Panc1 (cell line): ENCODE data around the gene FCF1. TPM values are rescaled to one million over a fixed set of nuclear protein-coding genes. Genes with fewer than 3 reads are reported as not detected.

Source experiments
- ATAC-seq: fragments of 200-7000 bp; cut with Tn5 transposase; 2 replicates; pipeline ENCODE4 v1.9.1; 2020; ENCODE audit warnings: mild to moderate bottlenecking, moderate library complexity
- BruUV-seq: library from RNA; stranded (reverse); fragments of 400-500 nt; replicated peaks from 2 replicates; lab custom pipeline; 2021; lab: Mats Ljungman, UMichigan
- CTCF ChIA-PET: fragments of 300-600 bp; sonication (Branson Sonifier 250); formaldehyde crosslinking; loops from one replicate; lab custom pipeline; 2022; ENCODE audit warnings: antibody characterized with exemption; lab: Charles Lee
- POLR2A ChIA-PET: fragments of 300-600 bp; sonication (Branson Sonifier 250); formaldehyde crosslinking; loops from one replicate; lab custom pipeline; 2022; ENCODE audit warnings: antibody characterized with exemption; lab: Charles Lee
- DNase-seq: peaks from one replicate; pipeline ENCODE4 v3.0.0-alpha.2; 2010; ENCODE audit warnings: low read depth, low spot score
- H3K27ac ChIP-seq: 2 replicates; pipeline ENCODE4 v1.5.1; 2011; ENCODE audit warnings: mild to moderate bottlenecking, low read length, inconsistent platforms
- H3K27me3 ChIP-seq: fragments of 200-500 bp; sonication (Bioruptor generic); 2 replicates; pipeline ENCODE4 v1.6.0; 2014; ENCODE audit warnings: low read length, inconsistent platforms; ENCODE audit not compliant: control insufficient read depth, insufficient read depth
- H3K36me3 ChIP-seq: fragments of 200-500 bp; sonication (Bioruptor generic); 2 replicates; pipeline ENCODE4 v1.5.1; 2014; ENCODE audit warnings: inconsistent platforms, mild to moderate bottlenecking, low read length, moderate library complexity; ENCODE audit not compliant: control insufficient read depth, insufficient read depth
- H3K4me1 ChIP-seq: 2 replicates; pipeline ENCODE4 v1.5.1; 2011; ENCODE audit warnings: inconsistent platforms, mild to moderate bottlenecking, low read length, moderate library complexity; ENCODE audit not compliant: control insufficient read depth, insufficient read depth
- H3K4me3 ChIP-seq, 2 experiments: 2 replicates each; pipeline ENCODE4 v1.5.1; 2011 to 2012; ENCODE audit warnings: low read depth in 2 of 2, low read length in 2 of 2, mild to moderate bottlenecking in 2 of 2, inconsistent platforms in 1 of 2, moderate library complexity in 1 of 2
- H3K9me3 ChIP-seq: fragments of 200-500 bp; sonication (Bioruptor generic); 2 replicates; pipeline ENCODE4 v1.5.1; 2014; ENCODE audit warnings: low read depth, mild to moderate bottlenecking, inconsistent platforms, low read length, moderate library complexity; ENCODE audit not compliant: control insufficient read depth, insufficient read depth
- POLR2AphosphoS5 ChIP-seq: IDR thresholded peaks from 2 replicates; pipeline ENCODE4 v1.6.1; 2012; ENCODE audit warnings: mild to moderate bottlenecking, low read depth, low read length, moderate library complexity
- SIN3A ChIP-seq: IDR thresholded peaks from 2 replicates; pipeline ENCODE4 v1.6.1; 2012; ENCODE audit warnings: low read depth, mild to moderate bottlenecking, low read length, moderate library complexity, borderline replicate concordance; ENCODE audit not compliant: insufficient read depth
- TCF7L2 ChIP-seq: IDR thresholded peaks from 2 replicates; pipeline ENCODE4 v1.6.1; 2011; ENCODE audit warnings: mild to moderate bottlenecking, low read depth, low read length, inconsistent platforms
- in situ Hi-C: cut with HindIII; loops from 2 replicates; pipeline ENCODE4 v1.10.0; 2016; ENCODE audit warnings: low sequenced_read_pairs, low pct_unique_long_range_greater_than_20kb
- intact Hi-C: fragments of 100-400 bp; cut with micrococcal nuclease; formaldehyde crosslinking; loops from one replicate; pipeline ENCODE4 v1.10.0; 2022; ENCODE audit not compliant: unreplicated experiment
- total RNA-seq: library from RNA; stranded (reverse); gene quantifications from one replicate; pipeline ENCODE4 v1.2.1, GENCODE V29; 2021; ENCODE audit not compliant: unreplicated experiment
- TF ChIP-seq, protein P1 (sequence below): fragments of 450-650 bp; IDR thresholded peaks from 2 replicates; pipeline ENCODE4 v1.5.1; 2017; ENCODE audit warnings: mild to moderate bottlenecking
- TF ChIP-seq, protein P2 (sequence below), 2 experiments: IDR thresholded peaks; 2 replicates each; pipeline ENCODE4 v1.6.1; 2011 to 2012; ENCODE audit warnings: low read depth in 2 of 2, control low read depth in 1 of 2, low read length in 1 of 2, mild to moderate bottlenecking in 1 of 2, moderate library complexity in 1 of 2; ENCODE audit not compliant: insufficient read depth in 1 of 2

Gene FCF1
- total RNA-seq, 1 experiment from 2014 or later, result 41.5 TPM

DNA sequence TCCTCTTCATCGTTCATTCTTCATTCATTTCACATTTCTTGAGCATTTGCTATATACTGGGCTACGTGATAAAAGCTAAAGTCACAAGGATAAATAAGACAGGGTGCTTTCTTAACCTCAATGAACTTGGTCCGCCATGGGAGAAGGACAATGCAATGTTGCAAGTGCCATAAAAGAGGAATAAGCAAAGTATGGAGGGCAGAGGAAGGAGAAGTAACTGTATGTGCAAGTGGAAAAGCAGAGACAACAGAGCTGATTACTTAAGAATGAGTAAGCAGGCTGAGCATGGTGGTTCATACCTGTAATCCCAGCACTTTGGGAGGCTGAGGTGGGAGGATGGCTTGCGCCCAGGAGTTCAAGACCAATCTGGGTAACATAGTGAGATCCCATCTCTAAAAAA, 14.5 kb upstream of the FCF1 start:
- H3K4me3 ChIP-seq, result no peak overlapping the region
- H3K27ac ChIP-seq, result no peak overlapping the region
- in situ Hi-C loops, result no loop called here
- H3K9me3 ChIP-seq, result peaks cover 2% of the 10 kb centered on the region; the same call in 1 of the 2 replicates
- no peaks in the 10 kb centered on the region for H3K4me1 ChIP-seq
- intact Hi-C loops, result no loop called here
- ChIA-PET POLR2A (no interaction called here), CTCF (no interaction called here)
- H3K27me3 ChIP-seq, result no peaks in the 10 kb centered on the region
- no TSS peak for BruUV-seq
- TF ChIP-seq, protein P1, sequence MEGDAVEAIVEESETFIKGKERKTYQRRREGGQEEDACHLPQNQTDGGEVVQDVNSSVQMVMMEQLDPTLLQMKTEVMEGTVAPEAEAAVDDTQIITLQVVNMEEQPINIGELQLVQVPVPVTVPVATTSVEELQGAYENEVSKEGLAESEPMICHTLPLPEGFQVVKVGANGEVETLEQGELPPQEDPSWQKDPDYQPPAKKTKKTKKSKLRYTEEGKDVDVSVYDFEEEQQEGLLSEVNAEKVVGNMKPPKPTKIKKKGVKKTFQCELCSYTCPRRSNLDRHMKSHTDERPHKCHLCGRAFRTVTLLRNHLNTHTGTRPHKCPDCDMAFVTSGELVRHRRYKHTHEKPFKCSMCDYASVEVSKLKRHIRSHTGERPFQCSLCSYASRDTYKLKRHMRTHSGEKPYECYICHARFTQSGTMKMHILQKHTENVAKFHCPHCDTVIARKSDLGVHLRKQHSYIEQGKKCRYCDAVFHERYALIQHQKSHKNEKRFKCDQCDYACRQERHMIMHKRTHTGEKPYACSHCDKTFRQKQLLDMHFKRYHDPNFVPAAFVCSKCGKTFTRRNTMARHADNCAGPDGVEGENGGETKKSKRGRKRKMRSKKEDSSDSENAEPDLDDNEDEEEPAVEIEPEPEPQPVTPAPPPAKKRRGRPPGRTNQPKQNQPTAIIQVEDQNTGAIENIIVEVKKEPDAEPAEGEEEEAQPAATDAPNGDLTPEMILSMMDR, result no peak
- no peak for TF ChIP-seq SIN3A
- TF ChIP-seq POLR2AphosphoS5, result no peak
- TF ChIP-seq, protein P2, sequence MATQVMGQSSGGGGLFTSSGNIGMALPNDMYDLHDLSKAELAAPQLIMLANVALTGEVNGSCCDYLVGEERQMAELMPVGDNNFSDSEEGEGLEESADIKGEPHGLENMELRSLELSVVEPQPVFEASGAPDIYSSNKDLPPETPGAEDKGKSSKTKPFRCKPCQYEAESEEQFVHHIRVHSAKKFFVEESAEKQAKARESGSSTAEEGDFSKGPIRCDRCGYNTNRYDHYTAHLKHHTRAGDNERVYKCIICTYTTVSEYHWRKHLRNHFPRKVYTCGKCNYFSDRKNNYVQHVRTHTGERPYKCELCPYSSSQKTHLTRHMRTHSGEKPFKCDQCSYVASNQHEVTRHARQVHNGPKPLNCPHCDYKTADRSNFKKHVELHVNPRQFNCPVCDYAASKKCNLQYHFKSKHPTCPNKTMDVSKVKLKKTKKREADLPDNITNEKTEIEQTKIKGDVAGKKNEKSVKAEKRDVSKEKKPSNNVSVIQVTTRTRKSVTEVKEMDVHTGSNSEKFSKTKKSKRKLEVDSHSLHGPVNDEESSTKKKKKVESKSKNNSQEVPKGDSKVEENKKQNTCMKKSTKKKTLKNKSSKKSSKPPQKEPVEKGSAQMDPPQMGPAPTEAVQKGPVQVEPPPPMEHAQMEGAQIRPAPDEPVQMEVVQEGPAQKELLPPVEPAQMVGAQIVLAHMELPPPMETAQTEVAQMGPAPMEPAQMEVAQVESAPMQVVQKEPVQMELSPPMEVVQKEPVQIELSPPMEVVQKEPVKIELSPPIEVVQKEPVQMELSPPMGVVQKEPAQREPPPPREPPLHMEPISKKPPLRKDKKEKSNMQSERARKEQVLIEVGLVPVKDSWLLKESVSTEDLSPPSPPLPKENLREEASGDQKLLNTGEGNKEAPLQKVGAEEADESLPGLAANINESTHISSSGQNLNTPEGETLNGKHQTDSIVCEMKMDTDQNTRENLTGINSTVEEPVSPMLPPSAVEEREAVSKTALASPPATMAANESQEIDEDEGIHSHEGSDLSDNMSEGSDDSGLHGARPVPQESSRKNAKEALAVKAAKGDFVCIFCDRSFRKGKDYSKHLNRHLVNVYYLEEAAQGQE (IDR thresholded peaks at IDR 0.05; ENCODE audit: insufficient read depth in 1 of 2, low read depth in 2 of 2, low read length in 1 of 2), result no peak
- TF ChIP-seq TCF7L2, result no peak
- no peaks in the 10 kb centered on the region for H3K36me3 ChIP-seq
- ATAC-seq (no peak), DNase-seq (no peak)

DNA sequence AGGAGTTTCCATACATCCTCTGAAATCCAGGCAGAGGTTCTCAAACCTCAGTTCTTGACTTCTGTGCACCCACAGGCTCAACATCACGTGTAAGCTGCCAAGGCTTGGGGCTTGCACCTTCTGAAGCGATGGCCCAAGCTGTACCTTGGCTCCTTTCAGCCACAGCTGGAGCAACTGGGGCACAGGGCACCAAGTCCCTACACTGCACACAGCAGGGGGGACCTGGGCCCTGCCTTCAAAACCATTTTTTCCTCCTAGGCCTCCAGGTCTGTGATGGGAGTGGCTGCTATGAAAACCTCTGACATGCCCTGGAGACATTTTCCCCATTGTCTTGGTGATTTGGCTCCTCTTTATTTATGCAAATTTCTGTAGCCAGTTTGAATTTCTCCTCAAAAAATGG, 10.7 kb upstream of the FCF1 start:
- Histone ChIP-seq H3K9me3 (peaks cover 2% of the 10 kb centered on the region; the same call in 1 of the 2 replicates), H3K4me3 (no peak overlapping the region), H3K27me3 (no peaks in the 10 kb centered on the region), H3K4me1 (no peaks in the 10 kb centered on the region), H3K27ac (no peak overlapping the region), H3K36me3 (no peaks in the 10 kb centered on the region)
- BruUV-seq, result no TSS peak
- intact Hi-C loops (no loop called here), in situ Hi-C loops (no loop called here)
- POLR2A ChIA-PET, result no interaction called here
- DNase-seq, result no peak
- no peak for ATAC-seq
- TF ChIP-seq TCF7L2 (no peak), POLR2AphosphoS5 (no peak), SIN3A (no peak)
- TF ChIP-seq, protein P1, result no peak
- TF ChIP-seq, protein P2 (IDR thresholded peaks at IDR 0.05; ENCODE audit: insufficient read depth in 1 of 2, low read depth in 2 of 2, low read length in 1 of 2), result no peak
- CTCF ChIA-PET, result no interaction called here
